H1 (cell line): ENCODE results near the gene SLC25A45. TPM values are rescaled to one million over a fixed set of nuclear protein-coding genes. Genes with fewer than 3 reads are reported as not detected.

Experiments used
- EZH2 ChIP-seq: fragments of 200-600 bp; sonication (generic); IDR thresholded peaks from 2 replicates; pipeline ENCODE4 v1.7.1; 2012; ENCODE audit warnings: low read depth, mild to moderate bottlenecking, moderate library complexity, low read length, inconsistent platforms; ENCODE audit not compliant: severe bottlenecking
- USF2 ChIP-seq: IDR thresholded peaks from 2 replicates; pipeline ENCODE4 v1.6.1; 2011; ENCODE audit warnings: low read length, improper control_type of control experiment
- polyA plus RNA-seq, 7 experiments: library from polyadenylated mRNA; depleted of rRNA in 3 of 7; stranded (reverse) in 5 of 7; unstranded in 2 of 7; fragments of >200 nt in 5 of 7; fragments of 200-250 nt in 2 of 7; gene quantifications; 1 replicate in 5 of 7; 2 replicates in 1 of 7; 4 replicates in 1 of 7; pipeline versions ENCODE4 v1.2.1 to v1.2.3, GENCODE V29; 2011 to 2013; ENCODE audit warnings: missing spikeins in 2 of 7, mixed read lengths in 2 of 7
- total RNA-seq: library from RNA; stranded (reverse); fragmentation: NEBNext Ultra II Directional; extraction: Animal tissue kit (Norgen Biotek cat#: 25700); gene quantifications from 2 replicates; pipeline ENCODE4 v1.2.1, GENCODE V29; 2021

Gene SLC25A45
- total and polyA plus RNA-seq, 2 of the 8 experiments (the other 6 are each of a cell fraction or from before 2014, with no cell fraction given): 0.54 to 0.59 TPM

- TF ChIP-seq EZH2 (no peak), USF2 (no peak)
Observed at GRCh38 chr11:65430406-65431217, 48.2 kb upstream of the SLC25A45 start (continued).
